ENCODE results near the gene TGFB3.

Gene TGFB3

DNA sequence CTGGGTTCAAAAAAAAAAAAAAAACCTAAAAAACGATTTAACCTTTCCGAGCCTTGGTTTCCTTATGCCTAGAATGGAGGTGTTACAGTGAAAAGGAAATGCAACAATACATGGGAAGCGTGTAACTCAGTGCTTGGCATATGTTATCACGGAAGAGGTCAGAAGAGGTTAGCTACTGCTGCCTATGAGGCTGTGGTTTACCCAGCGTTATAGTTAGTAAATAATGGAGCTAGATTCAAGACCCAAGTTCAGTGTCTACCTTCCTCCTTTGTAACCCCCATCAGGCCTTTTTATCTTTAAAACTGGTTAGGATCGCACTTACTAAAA is 4.6 kb upstream of the TGFB3 start:
- no peak for DNase-seq (ENCODE audit: low spot score)

DNA sequence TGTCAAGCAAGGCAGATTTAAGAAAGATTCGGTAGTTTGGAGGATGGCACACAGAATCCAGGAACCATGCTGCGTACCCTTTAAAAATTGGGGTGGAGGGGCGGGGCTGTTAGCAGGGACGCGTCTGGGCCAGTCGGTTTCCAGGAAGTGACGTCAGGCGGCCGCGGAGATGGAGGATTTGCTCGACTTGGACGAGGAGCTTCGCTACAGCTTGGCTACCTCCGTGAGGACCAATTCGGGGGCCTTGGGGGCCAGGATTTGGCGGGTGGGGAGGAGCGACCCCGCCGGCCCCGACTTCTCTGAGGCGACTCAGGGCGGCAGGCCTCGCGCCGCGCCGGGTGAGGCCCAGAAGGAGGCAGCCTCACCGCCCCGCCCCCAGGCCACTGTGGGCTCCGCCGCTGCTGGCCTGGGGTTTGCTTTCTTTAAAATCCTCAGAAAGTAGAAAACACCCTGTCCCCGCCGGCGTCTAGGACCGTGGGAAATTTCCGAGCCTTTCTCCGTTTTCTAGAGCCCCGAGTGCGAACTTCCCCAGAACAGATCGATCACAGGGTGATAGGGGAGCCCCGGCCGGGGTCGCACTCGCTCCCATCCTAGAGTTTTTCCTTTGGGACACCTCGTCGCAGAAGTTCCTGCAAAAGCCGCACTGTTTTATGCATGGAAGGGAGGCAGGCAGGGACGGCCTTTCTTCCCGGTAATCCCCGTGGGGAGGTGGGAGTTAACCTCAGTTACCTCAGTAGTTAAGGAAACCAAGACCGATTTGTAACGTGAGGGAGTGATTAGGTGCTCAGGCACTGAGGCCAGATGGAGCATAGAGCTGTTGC is 4.0 kb upstream of the TGFB3 start, which contains the start of gene IFT43:
IFT43 (plus strand) TSS at position 146 of the 821 bp plus-strand sequence; CDS start at position 170, 24 bp downstream.
- peak; percentile 69 for DNase-seq (ENCODE audit: low spot score)

DNA sequence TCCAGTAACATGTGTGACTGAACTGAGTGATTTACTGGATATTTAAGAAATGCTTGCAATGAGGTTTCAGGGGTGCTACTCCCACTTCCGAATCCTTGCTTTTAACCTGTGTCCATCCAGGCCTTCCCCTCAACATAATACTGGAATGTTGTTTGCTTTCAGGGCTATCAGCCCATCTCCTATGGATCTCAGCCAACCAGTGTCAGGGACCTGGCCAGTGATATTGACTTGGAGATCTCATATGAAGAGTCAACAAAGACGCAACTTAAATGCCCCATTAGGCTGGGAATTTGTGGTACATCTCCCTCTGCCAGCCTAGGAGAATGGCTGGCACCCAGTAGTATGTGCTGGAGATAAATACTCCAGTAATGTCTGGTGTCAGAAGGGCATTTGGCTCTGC is 2.9 kb upstream of the TGFB3 start:
- DNase-seq (ENCODE audit: low spot score), result no peak

DNA sequence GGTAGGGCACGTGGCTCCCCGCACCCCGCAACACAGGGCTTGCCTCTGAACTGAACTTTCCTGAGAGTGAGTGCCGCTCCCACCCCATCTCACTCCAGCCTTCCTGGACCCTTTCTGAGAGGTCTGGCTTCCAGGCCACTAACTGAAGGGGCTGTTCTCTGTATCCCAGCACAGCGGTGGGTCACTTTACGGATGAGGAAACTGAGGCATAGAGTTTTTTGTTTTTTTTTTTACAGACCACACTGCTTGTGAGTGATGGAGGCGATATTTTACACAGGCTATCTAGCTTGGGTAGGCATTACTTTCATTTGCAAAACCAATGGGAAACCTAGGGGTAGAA is 1.2 kb upstream of the TGFB3 start:
- no peak for DNase-seq (ENCODE audit: low spot score)

DNA sequence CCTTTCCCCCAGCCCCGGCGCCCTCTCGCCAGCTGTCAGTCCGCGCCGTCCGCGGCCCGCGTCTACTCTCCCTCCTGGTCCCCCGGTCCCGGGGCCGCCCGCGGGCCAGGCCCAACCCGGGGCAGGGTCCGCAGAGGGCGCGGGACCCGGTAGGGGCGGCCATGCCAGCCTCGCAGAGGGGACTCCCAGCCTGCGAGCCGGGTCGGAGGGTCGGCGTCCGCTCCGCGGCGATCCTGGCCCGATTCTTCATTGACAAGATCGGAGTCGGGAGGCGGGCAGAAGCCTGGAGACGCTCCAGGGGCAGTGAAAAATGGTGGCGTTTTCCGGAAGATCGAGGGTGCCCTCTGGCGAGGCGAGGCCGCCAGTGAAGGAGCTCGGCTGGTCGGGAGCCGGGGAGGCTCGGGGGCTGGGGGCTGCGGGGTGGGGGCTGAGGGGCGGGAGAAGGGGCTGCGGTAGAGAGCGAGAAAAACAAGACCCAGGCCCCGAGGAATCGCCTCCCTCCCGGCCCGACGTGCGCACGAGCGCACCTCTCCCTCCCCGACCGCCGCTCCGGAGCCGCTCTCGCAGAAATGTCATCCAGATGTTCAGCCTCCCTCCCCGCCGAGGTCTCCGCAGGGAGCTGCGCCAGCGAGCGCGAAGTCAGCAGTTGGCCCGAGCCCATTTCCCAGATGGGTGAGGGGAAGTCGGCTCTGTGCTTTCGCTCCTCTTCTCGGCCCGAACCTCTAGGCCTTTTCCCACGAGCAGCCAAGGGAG is 647 bp upstream of the TGFB3 start:
- DNase-seq (ENCODE audit: low spot score), result peak; percentile 80

DNA sequence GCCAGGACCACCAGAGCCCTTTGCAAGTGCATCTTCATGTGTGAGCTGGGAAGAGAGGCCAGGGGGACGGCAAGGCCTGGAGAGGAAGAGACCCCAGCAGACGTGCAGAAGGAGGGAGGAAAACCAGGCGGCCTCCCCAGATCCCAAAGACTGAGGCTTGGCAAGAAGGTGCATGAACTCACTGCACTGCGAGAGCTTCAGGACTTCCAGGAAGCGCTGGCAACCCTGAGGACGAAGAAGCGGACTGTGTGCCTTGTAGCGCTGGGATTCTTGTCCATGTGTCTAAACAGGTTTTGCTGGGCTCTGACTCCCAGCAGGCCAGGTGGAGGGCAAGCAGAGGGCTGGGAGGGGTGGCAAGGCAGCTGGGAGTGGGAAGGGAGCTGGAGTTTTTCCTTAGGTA is 939 bp downstream of the TGFB3 start:
- DNase-seq (ENCODE audit: low spot score), result no peak

DNA sequence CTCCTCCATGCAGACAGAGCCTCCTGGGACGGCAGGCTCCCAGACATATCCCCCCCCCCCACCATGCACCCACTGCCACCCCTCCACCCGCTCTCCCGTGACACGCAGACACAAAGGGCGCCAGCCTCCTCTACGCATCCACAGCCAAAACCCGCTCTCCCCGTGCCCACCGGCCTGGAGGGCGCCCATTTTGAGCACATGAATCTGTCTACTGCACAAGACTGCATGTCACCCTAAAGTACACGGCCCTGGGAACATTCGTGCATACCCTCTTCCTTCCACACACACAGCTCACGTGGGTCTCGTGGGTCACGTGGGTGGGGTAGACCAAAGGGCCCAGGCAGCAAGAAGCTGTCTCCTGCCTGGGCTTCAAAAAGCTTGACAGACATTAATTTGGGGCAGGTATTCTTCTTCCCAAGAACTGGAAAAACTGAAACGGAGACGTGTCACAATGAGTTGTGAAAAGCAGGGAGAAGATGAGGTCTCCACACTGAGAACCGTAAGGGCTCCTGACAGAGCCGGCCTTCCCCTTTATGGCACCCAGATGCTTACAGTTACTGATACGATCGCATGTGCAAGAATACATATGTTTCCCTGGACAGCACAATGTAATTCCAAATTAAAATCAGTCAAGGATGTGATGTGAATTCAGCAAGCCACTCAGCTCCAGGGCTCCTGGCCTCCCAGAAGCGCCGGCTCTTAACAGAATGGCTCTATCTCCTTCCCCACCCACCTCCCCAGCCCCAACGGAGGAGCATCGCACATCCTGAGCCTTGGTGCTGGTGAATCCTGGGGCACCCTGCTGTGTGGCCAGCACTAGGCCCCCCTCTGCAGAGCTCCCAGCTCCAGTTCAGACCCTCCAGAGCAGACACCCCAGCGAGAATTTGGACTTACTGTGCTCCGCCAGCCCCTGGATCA is 1.9 kb downstream of the TGFB3 start:
- DNase-seq (ENCODE audit: low spot score), result no peak

DNA sequence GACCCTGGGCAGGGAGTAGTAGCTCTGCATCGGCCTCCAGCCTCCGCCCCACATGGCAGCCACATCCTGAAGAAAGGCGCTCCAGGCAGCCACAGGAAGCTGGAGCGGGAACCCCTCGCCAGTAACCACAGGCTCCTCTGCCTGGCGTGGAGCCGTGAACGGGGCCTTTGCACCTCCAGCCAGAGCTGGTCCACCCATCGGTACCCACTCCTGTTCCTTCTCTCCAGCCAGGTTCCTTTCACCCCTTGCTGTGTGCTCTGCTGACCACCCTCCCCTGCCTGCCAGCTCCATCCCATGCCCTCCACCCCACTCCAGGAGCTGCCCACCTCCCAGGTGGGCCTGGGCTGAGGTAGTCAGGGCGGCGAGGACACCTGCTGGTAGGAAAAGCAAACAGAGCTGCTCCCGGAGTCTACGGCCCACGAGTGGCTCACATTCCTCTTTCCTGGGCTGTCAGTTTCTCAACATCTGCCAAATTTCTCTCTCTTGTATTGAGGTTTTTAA is 2.7 kb downstream of the TGFB3 start:
- peak; percentile 62 for DNase-seq (ENCODE audit: low spot score)

DNA sequence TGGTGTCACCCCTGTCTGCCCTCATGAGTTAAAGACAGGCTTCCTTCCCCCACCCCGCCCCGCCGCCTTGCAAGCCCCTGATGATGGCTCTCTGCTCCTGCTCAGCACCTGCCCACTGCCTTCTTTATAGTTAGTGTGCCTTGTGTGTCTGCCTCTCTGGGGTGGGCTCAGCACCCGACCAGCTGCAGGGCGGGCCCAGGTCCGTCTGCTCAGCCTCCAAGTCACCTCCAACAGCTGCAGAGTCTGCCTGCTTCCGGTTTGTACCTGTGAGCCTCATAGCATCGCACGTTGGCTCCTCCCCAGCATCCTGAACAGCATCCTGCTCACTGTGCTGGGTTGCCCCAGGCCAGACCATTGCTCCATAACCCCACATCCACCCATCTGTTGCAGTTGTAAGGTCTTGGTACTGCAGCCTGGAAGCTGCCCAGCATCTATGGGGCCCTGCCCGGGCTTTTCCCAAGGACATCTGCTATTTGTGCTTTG is 3.5 kb downstream of the TGFB3 start:
- no peak for DNase-seq (ENCODE audit: low spot score)

DNA sequence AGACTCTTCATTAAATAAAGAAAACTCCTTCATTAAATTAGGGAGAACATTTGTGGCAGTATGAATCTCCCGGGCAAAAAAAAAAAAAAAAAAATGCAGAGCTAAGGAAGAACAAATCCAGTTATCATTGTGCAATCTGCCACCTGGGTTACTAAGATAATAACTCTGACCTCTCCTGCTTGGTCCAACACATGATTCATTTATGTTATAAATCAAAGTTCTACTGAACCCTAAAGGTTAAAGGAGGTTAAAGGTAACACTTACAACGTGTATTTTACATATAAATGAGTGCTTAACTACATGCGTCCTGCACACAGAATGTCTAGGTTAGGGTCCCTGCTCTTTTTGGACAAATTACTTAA is 4.2 kb downstream of the TGFB3 start:
- no peak for DNase-seq (ENCODE audit: low spot score)

DNA sequence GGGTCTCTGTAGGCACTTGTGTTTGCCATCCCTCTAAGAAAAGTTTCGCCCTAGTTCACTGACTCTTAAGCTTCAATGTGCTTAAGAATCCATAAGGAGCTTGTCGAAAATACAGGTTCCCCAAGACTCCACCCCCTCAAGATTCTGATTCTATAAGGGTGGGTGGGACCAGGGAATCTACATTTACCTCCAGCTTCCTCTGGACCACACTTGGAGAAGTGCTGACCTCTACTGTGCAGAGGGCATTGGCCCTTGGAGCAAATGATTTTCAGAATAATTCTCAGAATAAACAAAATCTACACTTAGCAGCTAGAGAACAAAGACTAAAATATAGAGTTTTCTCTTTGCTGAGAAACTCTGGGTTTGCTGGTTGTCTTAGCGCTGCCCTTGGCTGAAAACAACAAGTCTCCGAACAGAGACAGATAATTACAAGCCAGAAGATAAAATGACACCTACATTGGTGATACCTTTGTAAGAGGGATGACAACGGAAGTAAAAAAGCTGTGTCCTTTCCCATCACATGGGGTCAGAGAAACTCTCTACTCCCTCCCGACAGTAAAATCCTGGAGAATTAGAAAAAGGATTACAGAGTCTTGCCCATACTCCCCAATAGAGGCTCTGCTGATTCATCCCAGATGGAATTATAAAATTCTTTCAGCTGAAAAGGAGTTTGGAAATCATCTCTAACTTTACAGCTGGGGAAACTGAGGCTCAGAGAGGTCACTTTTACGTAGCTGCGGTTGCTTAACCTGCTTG is 4.8 kb downstream of the TGFB3 start:
- DNase-seq (ENCODE audit: low spot score), result no peak

DNA sequence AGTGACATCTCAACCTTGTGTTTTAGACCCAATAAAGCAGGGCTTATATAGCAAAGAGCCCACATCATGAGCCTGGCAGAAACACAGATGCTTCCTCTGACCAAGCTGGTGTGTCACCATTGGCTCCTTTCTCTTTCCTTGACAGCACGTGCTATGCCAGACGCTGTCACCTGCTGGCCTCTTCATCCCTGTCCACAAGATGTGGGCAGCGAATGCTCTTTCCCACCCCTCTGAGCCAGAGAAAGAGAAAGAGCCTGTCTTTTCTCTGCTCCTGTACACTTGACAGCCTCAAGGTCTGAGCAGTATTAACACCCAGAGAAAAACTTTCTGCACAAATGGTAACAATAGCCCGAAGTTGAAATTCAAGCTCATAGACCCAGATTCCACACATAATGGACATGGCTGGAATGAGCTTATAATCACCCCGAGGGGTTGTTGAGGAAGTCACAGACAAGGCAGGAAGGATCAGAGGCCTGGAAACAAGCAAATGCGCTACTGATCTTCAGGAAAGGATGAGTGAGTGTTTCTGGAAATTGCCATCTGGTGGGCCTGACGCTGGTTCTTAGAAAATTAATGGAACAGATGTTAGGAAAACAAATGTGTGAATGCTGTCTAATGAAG is 8.9 kb downstream of the TGFB3 start:
- no peak for DNase-seq (ENCODE audit: low spot score)

DNA sequence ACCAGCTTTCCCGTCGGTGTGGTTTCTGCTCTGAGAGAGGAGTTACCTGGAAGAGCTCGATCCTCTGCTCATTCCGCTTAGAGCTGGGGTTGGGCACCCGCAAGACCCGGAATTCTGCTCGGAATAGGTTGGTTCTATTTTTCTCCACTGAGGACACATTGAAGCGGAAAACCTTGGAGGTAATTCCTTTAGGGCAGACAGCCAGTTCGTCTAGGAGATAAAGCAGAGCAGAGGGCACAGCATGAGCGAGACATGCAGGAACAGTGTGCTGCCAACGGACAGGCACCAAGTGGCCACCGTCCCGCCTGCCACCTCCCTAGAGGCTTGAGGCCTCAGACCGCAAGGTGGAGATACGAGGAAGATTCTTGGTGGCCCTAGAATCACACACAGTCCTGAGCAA is 10.3 kb downstream of the TGFB3 start:
- no peak for DNase-seq (ENCODE audit: low spot score)

DNA sequence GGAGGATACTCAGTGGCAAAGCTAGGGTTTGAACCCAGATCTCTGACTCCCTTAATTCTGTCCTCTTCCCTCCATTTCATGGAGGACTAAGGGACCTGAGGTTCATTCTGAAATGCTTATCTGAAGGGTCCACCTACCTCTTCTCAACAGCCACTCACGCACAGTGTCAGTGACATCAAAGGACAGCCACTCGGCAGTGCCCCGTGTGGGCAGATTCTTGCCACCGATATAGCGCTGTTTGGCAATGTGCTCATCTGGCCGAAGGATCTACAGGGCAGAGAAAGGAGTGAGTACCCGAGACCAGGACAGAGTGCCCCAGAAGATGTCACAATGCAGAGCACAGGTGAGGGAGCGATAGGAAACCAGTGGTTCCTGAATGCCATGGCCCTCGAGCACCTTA is 10.8 kb downstream of the TGFB3 start:
- no peak for DNase-seq (ENCODE audit: low spot score)

DNA sequence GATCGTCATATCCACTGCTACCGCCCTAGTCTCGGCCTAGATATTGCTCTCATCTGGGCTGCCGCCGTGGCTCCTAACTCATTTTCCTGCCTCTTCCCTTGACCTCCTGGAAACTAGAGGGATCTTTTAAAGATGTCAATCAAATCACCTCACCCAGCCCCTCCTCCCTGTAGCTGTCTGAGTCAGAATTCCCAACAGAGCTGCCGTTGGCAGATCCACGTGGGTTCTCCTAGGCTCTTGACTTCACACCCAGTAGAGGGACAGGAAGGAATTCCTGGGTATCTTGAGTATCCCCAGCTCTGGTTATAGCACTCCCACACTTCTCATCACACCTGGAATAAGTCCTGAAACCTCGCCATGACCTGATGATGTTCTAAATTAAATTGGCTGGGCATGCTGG is 11.9 kb downstream of the TGFB3 start:
- DNase-seq (ENCODE audit: low spot score), result no peak

DNA sequence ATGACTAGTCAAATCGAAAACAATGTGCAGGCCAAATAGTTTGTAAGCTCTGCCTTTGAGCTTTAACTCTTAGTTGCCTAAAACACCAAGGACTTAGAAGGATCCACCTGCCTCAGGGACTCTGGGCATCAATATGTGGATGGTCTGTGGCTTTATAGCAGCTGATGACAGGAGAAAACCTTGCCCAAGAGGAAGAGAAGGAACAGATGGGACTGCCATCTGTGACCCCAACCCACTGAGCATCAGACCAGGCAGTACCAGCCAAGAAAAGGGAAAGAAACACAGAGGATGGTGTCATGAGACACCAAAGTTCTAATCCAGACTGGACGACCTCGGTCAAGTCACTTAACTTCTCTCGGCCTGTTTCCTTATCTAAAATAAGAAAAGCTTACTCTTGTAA is 12.7 kb downstream of the TGFB3 start:
- no peak for DNase-seq (ENCODE audit: low spot score)

DNA sequence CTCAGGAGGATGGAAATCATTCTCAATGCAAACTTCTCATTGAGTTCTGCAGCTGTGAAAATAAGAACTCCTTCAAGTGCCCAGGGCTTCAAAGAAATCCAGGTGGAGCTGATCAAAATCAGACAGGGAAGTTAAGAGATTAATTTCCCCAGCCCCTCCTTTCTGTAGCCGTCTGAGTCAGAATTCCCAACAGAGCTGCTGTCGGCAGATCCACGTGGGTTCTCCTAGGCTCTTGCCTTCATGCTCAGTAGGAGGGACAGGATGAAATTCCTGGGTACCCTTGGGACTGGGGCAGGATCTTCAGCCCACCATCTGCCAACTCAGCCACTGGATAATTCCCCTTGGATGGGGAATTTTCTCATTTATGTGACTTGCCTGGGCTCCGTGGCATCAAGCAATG is 13.3 kb downstream of the TGFB3 start:
- DNase-seq (ENCODE audit: low spot score), result no peak

DNA sequence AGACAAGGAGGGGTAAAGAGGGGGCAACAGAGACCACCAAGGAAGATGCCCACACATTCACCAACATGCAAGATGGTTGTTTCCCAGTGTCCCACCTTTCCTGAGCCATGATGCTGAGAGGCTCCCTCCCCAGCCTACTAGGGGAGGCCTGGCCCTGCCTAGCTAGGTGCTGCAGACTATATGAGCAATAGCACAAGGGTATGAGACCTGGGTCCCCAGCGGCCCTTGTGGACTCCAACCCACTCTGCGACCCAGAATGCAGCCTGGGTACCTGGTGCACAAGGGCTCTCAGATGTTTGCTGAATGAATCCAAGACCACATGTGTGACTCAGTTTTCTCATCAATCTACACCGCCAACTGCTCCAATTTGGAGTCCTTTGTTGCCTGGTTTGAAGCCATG is 13.9 kb downstream of the TGFB3 start:
- no peak for DNase-seq (ENCODE audit: low spot score)

DNA sequence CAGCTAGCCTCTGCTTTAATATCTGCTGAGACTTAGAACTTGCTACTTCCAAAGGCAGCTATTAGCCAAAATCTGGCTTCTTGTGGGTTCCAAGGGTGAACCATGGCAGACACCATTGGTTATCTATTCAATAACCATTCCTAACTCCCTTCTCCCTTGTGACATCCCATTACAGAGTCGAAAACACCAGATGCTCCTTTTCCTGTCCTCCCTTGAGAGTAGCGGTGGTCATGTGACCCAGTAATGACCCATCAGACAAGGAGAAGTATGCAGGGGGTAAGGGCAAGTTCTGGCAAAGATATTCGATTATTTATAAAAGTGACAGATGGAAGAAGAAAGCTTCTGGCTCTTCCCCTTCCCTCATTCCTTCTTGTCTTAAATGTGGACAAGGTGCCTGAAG is 20.1 kb downstream of the TGFB3 start:
- DNase-seq (ENCODE audit: low spot score), result no peak

DNA sequence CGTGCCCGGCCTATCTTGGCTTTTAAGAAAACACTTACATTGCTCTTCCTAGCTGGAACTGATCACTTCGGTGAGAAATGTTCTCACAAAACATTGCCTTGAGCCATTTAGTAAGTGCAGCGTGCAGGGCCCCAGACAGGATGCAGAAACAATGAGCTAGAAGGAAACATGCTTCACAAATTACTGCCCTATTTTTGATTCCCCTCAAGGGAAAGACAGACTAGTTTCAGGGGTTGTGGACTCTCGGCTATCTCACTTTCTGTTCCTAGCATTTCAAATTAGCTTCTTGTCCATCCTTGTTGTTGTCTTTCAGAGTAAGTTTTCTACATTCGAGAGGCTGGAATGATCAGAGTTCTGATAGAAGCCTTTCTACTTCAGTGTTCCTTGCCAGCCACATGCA is 21.6 kb downstream of the TGFB3 start:
- DNase-seq (ENCODE audit: low spot score), result no peak

DNA sequence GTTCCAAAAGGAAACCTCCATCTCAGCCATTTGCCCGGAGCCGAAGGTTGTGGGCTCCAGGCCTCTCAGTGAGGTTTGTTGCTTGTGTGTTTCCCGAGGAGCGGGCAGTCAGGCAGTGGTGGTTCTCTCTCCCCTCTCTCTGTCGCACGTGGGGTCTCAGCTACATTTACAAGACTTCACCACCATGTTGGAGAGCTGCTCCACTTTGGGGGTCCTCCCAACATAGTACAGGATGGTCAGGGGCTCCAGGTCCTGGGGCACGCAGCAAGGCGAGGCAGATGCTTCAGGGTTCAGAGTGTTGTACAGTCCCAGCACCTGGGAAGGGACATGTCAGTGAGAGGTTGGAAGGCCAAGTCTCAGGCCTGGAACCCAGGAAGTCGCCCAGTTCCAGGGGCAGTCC is 22.8 kb downstream of the TGFB3 start:
- no peak for DNase-seq (ENCODE audit: low spot score)

All from HuH-7 (cell line).